ENCODE data around the gene TTC4.

DNA sequence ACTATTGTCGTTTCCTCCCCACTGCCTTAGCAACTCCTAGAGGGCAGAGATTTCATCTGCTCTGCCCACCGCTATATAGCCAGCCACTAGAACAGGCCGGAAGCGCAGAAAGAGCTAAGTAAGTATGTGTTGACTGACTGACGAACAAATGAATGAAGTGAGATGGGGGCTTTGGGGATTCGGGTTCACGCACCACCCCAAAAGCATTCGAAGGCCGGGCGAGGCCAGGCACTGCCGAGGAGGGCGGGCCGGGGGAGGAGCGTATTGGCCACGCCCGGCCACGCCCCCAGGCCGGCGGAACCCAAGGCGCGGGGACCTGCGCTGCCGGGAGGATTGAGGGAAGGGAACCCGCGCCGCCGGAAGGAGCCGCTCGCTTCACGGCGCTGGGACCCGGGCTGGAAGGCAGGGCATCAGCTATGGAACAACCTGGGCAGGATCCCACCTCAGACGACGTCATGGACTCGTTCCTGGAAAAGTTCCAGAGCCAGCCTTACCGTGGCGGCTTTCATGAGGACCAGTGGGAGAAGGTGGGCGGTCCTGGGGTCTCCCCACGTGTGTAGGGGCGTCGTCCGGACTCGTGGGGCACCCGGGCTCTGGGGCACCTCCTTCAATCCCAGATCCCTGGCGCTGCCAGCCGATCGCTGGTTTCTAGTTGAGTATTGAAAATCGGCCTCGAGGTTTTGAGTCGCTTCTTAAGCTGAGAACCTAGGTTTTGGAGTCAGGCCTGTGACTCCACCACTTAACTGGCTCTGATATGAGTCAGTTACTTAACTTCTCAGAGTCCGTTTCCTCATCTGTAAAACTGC lies at the start of gene TTC4:
- peak in 1 of 3 donors; percentile 72 for TF ChIP-seq POLR2A (IDR thresholded peaks at IDR 0.05)
- TF ChIP-seq, protein P1, sequence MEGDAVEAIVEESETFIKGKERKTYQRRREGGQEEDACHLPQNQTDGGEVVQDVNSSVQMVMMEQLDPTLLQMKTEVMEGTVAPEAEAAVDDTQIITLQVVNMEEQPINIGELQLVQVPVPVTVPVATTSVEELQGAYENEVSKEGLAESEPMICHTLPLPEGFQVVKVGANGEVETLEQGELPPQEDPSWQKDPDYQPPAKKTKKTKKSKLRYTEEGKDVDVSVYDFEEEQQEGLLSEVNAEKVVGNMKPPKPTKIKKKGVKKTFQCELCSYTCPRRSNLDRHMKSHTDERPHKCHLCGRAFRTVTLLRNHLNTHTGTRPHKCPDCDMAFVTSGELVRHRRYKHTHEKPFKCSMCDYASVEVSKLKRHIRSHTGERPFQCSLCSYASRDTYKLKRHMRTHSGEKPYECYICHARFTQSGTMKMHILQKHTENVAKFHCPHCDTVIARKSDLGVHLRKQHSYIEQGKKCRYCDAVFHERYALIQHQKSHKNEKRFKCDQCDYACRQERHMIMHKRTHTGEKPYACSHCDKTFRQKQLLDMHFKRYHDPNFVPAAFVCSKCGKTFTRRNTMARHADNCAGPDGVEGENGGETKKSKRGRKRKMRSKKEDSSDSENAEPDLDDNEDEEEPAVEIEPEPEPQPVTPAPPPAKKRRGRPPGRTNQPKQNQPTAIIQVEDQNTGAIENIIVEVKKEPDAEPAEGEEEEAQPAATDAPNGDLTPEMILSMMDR (IDR thresholded peaks at IDR 0.05 in 8 of 11, conservative IDR thresholded peaks at IDR 0.05 in 3 of 11) = peak in 4 of 11 experiments; percentile 6 to 31 (median 14)

Measured in spleen (tissue), 7 donors.